Measurements from ENCODE around the gene BTG1.

Gene BTG1

GRCh38 chr12:92133795-92134637, 11.6 kb downstream of the BTG1 start:
- DNase-seq (ENCODE audit: low read depth in 3 of 3, low spot score in 1 of 3), result no peak

DNA sequence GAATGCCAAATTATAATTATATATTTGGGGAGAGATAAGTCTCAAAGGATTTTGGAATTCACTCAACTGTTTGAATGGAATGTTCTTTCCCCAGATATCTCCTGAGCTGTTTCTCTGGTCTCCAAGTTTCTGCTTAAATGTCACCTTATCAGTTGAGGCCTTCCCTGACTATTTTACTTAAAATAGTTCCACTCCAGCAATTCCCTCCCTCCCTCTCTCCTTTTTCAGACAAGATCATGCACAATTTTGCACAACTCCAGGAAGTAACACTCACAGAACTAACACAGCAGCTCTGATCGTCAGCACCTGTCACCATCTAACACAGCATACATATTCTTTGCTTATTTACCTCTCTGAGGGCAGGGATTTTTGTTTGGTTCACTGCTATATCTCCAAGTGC, 12.5 kb downstream of the BTG1 start:
- no peak for DNase-seq (ENCODE audit: low read depth in 3 of 3, low spot score in 1 of 3)

DNA sequence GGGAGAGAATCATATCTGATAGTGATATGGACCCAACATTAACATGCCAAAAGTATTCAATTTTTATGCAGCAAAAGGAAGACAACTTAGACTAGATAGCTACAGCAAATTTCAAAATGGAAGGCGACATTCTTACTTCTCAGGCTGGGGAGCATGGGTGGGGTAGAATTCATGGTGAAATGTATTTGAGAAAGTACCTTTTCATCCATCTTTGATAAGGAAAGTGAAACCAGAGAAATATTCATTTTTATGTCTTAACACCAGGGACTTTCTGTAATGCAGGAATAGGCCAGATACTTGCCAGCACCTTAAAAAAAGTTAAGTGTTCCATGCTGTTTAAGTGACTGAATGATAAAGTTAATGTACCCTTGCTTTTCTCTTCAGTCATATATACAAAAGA, 13.4 kb downstream of the BTG1 start:
- DNase-seq (ENCODE audit: low read depth in 3 of 3, low spot score in 1 of 3), result no peak

- DNase-seq (ENCODE audit: low read depth in 3 of 3, low spot score in 1 of 3), result no peak
These were observed 14.6 kb downstream of the BTG1 start for GRCh38 chr12:92130999-92131398.

GRCh38 chr12:92129609-92130008, 16.0 kb downstream of the BTG1 start:
- no peak for DNase-seq (ENCODE audit: low read depth in 3 of 3, low spot score in 1 of 3)

DNA sequence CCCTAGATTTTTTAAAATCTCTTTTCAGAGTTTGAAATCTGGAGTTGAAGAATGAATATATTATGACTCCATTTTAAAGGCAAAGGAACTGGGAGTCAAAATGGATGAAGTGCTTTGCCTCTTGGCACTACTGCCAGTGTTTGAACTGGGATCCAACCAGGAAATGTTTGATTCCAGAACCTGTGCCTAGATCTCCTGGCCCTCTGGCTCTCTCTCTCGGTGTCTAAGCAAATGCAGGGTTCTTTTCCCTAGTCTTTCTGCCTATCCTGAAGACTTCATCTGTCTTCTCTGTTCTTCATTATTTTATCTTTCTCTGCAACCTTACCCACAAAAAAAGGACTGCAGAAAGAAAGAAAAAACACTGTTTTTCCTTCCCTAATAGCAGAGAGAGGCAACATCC, 17.0 kb downstream of the BTG1 start:
- no peak for DNase-seq (ENCODE audit: low read depth in 3 of 3, low spot score in 1 of 3)

- no peak for DNase-seq (ENCODE audit: low read depth in 3 of 3, low spot score in 1 of 3)
These were observed 21.0 kb downstream of the BTG1 start for GRCh38 chr12:92124689-92125029.

GRCh38 chr12:92123780-92124688, 21.6 kb downstream of the BTG1 start:
- no peak for DNase-seq (ENCODE audit: low read depth in 3 of 3, low spot score in 1 of 3)

DNA sequence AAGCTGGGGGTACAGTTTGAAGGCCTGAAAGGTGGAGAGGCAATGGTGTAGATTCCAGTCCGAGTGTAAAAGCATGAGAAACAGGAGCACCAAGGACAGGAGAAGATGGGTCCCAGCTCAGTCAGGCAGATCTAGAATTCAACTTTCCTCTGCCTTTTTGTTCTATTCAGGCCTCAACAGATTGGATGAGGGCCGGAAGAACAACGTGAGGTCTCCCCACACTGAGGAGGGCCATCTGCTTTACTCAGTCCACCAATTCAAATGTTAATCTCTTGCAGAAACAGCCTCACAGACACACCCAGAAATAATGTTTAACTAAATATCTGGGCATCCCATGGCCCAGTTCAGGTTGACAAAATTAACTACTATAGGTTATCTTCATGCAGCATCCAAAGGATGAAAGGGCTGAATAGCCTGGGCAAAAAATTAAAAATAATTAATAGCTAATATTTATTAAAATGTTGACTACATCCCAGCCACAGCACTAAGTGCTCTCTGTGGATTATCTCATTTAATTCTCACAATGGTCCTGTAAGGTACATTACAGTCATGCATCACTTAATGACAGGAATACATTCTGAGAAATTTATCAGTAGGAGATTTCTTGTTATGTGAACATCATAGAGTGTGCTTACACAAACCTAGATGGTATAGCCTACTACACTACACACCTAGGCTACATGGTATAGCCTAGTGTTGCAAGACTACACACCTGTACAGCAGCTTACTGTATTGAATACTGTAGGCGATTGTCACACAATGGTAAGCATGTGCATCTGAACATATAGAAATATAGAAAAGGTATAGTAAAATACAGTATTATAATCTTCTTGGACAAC, 22.5 kb downstream of the BTG1 start:
- DNase-seq (ENCODE audit: low read depth in 3 of 3, low spot score in 1 of 3), result no peak

- DNase-seq (ENCODE audit: low read depth in 3 of 3, low spot score in 1 of 3), result no peak
These were observed 23.8 kb downstream of the BTG1 start for GRCh38 chr12:92121826-92122225.

GRCh38 chr12:92118826-92119536, 26.7 kb downstream of the BTG1 start:
- DNase-seq (ENCODE audit: low read depth in 3 of 3, low spot score in 1 of 3), result no peak

DNA sequence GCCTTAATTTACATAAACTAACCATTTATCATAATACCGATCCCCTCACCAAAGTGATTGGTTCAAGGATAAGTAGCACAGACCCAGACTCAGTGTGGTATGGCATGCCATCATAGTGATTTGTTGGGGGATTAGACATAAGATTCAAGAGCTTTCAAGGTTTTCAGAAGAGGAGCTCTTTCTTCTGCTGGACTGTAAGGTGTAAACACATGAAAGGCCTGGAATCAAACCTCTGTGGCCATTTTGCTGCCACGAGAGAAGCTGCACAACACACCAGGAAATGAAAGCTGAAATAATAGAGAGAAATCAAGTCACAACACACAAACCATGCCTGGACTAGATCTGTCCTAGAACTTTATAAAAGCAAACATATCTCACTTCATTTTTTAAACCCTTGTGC, 30.8 kb downstream of the BTG1 start:
- no peak for DNase-seq (ENCODE audit: low read depth in 3 of 3, low spot score in 1 of 3)

GRCh38 chr12:92111256-92111655, 34.4 kb downstream of the BTG1 start:
- no peak for DNase-seq (ENCODE audit: low read depth in 3 of 3, low spot score in 1 of 3)

DNA sequence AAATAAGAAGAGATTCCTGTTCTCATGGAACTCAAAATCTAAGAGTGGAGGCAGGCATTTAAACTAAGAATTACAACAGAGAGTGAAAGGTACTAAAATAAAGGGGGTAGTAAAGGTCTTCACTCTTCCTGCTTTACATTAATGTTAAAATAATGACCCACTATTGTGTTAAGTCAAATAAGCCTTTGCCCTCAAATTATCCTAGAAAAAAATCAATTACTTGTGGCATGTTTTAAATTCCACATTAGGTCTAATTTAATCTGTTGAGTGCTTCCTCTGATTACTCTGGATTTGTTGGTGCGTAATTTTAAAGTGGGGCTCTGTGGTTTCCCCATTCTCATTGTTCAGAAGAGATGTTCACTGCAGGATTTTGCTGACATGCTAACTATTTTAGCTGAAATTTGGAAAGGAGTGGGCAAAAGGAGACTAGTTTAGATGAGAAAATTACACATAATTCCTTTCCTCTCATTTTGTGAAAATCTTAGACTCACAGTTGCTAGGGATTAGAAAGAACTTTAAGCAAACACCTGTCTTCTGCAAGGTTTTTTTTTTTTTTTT, 35.5 kb downstream of the BTG1 start:
- DNase-seq (ENCODE audit: low read depth in 3 of 3, low spot score in 1 of 3), result no peak

DNA sequence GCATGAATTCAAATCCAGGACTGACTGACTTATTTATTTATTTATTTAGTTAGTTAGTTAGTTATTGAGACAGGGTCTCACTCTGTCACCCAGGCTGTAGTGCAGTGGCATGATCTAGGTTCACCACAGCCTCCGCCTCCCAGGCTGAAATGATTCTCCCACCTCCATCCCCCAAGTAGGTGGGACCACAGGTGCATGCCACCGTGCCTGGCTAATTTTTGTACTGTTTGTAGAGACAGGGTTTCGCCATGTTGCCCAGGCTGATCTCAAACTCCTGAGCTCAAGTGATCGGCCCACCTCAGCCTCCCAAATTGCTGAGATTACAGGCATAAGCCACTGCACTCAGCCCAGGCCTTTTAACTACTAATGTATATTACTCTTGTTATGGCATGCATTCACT, 36.0 kb downstream of the BTG1 start:
- DNase-seq (ENCODE audit: low read depth in 3 of 3, low spot score in 1 of 3), result no peak

DNA sequence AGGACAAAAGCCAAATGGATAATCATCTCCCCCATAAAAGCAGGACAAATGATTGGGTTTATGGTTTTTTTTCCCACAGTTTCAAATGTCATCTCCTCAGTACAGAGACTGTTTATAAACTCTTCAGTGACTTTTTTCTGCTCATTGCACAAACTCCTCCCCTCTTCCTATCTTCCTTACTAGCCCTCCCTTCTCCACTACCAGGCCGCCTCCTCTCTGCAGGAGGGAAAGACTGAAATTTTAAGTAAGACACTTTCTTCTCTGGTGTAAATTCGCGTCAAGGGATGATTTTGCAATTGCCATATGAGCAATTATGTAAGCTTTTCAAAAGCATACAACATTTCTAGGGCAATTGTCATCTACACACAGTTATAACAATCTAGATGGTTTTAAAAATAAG, 37.0 kb downstream of the BTG1 start:
- DNase-seq (ENCODE audit: low read depth in 3 of 3, low spot score in 1 of 3), result no peak

GRCh38 chr12:92107621-92108131, 38.0 kb downstream of the BTG1 start:
- DNase-seq (ENCODE audit: low read depth in 3 of 3, low spot score in 1 of 3), result no peak

GRCh38 chr12:92107094-92107493, 38.6 kb downstream of the BTG1 start:
- DNase-seq (ENCODE audit: low read depth in 3 of 3, low spot score in 1 of 3), result no peak

DNA sequence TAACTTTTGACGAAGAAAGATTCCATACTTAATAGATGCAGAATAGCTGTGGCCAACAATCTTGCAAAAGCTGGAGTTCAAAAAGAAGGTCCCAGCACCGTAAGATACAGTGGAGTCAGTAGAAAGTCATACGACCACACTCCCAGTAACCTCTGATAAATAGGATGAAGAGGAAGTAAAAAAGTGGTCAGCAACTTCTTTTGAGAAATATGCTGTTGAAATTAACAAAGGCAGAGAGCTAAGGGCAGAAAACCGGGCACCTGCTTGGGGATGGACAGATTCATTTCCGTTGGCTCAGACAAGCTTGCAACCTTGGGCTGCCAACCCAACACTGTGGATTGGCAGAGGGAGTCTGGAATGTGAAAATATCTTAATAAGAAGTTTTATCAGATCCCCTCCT, 40.0 kb downstream of the BTG1 start:
- no peak for DNase-seq (ENCODE audit: low read depth in 3 of 3, low spot score in 1 of 3)

- DNase-seq (ENCODE audit: low read depth in 3 of 3, low spot score in 1 of 3), result no peak
These were observed 40.5 kb downstream of the BTG1 start for GRCh38 chr12:92105110-92105509.
